GM12878 (cell line): ENCODE data around the gene NKIRAS2.

Experiments
- CBX5 ChIP-seq: sonication (generic); IDR thresholded peaks from 2 replicates; pipeline ENCODE4 v1.6.1; 2016; ENCODE audit warnings: low read depth, moderate library complexity, mild to moderate bottlenecking, inconsistent platforms
- CREM ChIP-seq: IDR thresholded peaks from 2 replicates; pipeline ENCODE4 v1.6.1; 2014; ENCODE audit warnings: antibody characterized with exemption, low read depth
- NFXL1 ChIP-seq: fragments of 450-650 bp; IDR thresholded peaks from 2 replicates; pipeline ENCODE4 v1.6.1; 2017; ENCODE audit warnings: antibody characterized with exemption, mild to moderate bottlenecking, borderline replicate concordance
- RFX5 ChIP-seq: IDR thresholded peaks from 2 replicates; pipeline ENCODE4 v1.6.1; 2011; ENCODE audit warnings: low read depth, low read length, improper control_type of control experiment
- ZSCAN29 ChIP-seq: fragments of 450-650 bp; IDR thresholded peaks from 2 replicates; pipeline ENCODE4 v1.6.1; 2017; ENCODE audit warnings: mild to moderate bottlenecking, moderate library complexity
- TF ChIP-seq, protein P1 (sequence below), 3 experiments: IDR thresholded peaks in 2 of 3; conservative IDR thresholded peaks in 1 of 3; 2 replicates each; pipeline ENCODE4 v1.5.1; 2011; ENCODE audit warnings: low read depth in 3 of 3, low read length in 3 of 3, mild to moderate bottlenecking in 3 of 3, control low read depth in 2 of 3, moderate library complexity in 2 of 3, inconsistent platforms in 1 of 3, mixed read lengths in 1 of 3; ENCODE audit not compliant: control insufficient read depth in 2 of 3, insufficient read depth in 1 of 3; ENCODE audit errors: extremely low read depth in 1 of 3

DNA sequence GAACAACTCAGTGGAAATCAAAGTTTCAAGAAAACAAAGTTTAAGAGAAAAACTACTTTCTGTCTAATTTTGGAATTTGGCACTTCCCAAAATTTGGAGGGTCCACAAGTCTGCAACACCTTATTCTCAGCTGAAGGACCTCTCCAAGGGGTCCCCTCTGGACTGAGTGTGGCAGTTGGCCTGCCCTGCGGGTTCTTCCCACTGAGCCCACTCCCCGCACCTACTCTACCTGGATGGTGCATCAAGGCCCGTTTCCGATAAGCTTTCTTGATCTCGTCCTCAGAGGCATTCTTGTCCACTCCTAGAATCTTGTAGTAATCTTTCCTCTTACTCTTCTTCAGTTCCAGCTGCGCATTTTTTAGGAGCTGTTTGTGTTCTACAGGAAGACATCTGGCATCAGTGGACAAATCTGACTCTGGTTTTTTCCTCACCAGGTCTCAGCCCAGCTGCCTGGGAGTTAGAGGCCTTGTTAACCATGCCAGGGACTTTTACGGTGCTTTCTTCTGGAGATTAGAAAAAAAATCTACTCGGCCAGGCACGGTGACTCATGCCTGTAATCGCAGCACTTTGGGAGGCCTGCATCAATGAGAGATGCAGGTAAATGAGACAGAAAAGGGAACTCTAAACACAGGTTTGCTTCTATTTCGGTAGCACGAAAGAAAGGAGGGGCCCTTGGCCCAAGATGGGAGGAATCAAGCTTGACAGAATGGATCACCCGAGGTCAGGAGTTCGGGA, 37.7 kb upstream of the NKIRAS2 start:
- TF ChIP-seq, protein P1, sequence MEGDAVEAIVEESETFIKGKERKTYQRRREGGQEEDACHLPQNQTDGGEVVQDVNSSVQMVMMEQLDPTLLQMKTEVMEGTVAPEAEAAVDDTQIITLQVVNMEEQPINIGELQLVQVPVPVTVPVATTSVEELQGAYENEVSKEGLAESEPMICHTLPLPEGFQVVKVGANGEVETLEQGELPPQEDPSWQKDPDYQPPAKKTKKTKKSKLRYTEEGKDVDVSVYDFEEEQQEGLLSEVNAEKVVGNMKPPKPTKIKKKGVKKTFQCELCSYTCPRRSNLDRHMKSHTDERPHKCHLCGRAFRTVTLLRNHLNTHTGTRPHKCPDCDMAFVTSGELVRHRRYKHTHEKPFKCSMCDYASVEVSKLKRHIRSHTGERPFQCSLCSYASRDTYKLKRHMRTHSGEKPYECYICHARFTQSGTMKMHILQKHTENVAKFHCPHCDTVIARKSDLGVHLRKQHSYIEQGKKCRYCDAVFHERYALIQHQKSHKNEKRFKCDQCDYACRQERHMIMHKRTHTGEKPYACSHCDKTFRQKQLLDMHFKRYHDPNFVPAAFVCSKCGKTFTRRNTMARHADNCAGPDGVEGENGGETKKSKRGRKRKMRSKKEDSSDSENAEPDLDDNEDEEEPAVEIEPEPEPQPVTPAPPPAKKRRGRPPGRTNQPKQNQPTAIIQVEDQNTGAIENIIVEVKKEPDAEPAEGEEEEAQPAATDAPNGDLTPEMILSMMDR (IDR thresholded peaks at IDR 0.05 in 2 of 3, conservative IDR thresholded peaks at IDR 0.05 in 1 of 3; ENCODE audit: control insufficient read depth in 2 of 3, extremely low read depth in 1 of 3, insufficient read depth in 1 of 3, low read depth in 3 of 3, low read length in 3 of 3) = no peak
- TF ChIP-seq CBX5 (no peak), ZSCAN29 (no peak), RFX5 (no peak), CREM (no peak), NFXL1 (no peak)
